GM23248 (cell line): ENCODE data around the gene MTMR8.

Experiments
- EZH2 ChIP-seq: fragments of 200-600 bp; sonication (generic); IDR thresholded peaks from 2 replicates; pipeline ENCODE4 v1.6.1; 2018; ENCODE audit warnings: antibody characterized with exemption, mild to moderate bottlenecking; ENCODE audit not compliant: insufficient read depth, poor library complexity, severe bottlenecking
- EZH2phosphoT487 ChIP-seq: fragments of 200-600 bp; sonication (generic); IDR thresholded peaks from 2 replicates; pipeline ENCODE4 v1.6.1; 2018; ENCODE audit warnings: antibody characterized with exemption, moderate library complexity, mild to moderate bottlenecking, low read depth; ENCODE audit not compliant: insufficient read depth

- TF ChIP-seq EZH2, result no peak
- TF ChIP-seq EZH2phosphoT487, result no peak
Measured at GRCh38 chrX:64334467-64334866, 60.8 kb downstream of the MTMR8 start.
